Spleen (tissue), 7 donors: ENCODE data around the gene SOX8.

Experiments used
- CTCF ChIP-seq, 11 experiments: fragments of 200-600 bp in 7 of 11; fragments of 450-650 bp in 4 of 11; sonication (generic) in 4 of 11; IDR thresholded peaks in 8 of 11; conservative IDR thresholded peaks in 3 of 11; 1 replicate in 7 of 11; 2 replicates in 4 of 11; pipeline versions ENCODE4 v1.4.0 to v1.8.0; 2016 to 2021; ENCODE audit warnings: antibody characterized with exemption in 11 of 11, inconsistent platforms in 4 of 11, mild to moderate bottlenecking in 1 of 11
- POLR2A ChIP-seq, 3 donors: fragments of 450-650 bp; IDR thresholded peaks; one replicate each; pipeline ENCODE4 v1.5.1; 2017; ENCODE audit warnings: antibody characterized with exemption in 3 of 3, mild to moderate bottlenecking in 1 of 3
- POLR2AphosphoS5 ChIP-seq, 3 donors: sonication (generic); formaldehyde crosslinking; IDR thresholded peaks; one replicate each; pipeline ENCODE4 v1.5.1; 2017; ENCODE audit warnings: antibody characterized with exemption in 3 of 3
- donor health status: DM: no; HTN: no; CAD: no; lungs with moderate emphysema.
- donor health status: DM: no; HTN: no; CAD: no.
- donor health status: DM: no; HTN: no; CAD: no.

DNA sequence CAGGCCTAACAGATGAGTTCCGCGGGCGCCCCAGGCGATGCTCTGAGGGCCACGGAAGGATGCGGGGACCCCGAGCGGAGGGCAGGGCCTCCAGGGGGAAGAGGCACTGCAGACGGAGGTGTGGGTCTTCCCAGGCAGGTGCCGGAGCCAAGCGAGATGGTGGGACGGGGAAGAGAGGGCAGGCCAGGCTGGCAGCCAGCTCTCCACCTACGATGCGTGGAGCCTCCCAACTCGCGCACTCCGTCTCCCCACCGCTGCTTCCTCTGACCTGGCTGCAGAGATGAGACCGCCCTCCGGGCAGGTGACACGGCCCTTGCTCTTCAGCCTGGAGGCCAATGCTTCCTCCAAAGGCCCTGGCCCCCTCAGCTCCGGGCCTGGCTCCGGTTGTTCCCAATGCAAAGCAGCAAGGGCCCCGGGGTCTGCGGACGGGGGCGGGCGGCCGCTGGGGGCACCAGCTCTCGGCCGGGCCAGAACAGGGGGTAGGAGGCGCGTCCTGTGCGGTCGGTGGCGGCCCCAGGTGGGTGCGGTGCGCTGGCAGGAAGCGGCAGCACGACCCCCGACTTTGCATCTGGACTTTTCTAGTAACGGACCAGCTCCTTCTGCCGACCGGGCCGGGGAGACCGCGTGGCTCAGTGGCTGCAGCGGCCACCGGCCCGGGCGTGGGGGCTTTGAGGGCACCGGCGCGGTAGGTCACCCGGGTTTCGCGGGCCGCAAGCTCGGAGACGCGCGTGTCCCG, 1.5 kb upstream of the SOX8 start:
- TF ChIP-seq CTCF (IDR thresholded peaks at IDR 0.05 in 8 of 11, conservative IDR thresholded peaks at IDR 0.05 in 3 of 11), result no peak
- TF ChIP-seq POLR2AphosphoS5 (IDR thresholded peaks at IDR 0.05), result no peak
- TF ChIP-seq POLR2A (IDR thresholded peaks at IDR 0.05), result no peak
